ENCODE measurements around the gene ANKRD17.

DNA sequence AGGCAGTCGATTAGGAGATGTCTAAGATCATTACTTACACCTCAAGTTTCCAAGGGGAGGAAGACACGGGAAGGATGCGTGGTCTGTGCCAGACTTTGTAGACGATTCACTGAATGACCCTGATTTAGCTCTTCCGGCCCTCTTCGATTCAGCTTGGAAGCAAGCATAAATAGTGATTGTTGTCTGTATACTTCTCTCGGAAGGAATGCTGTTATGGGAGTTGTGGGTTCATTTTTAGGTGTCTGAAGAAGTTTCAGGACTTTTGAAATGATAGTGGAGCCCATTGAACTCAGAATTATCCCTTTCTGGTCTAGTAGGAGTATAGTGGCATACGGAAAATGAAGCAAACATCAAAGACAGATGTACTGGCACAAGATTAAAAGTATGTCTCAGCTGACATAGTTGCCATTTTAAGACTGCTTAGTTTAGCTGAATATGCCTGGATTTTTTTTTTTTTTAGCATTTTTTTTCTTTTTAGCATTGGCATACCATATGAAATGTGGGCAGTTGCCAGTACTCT lies 1.0 kb upstream of the ANKRD17 start:
- TF ChIP-seq, protein P1, sequence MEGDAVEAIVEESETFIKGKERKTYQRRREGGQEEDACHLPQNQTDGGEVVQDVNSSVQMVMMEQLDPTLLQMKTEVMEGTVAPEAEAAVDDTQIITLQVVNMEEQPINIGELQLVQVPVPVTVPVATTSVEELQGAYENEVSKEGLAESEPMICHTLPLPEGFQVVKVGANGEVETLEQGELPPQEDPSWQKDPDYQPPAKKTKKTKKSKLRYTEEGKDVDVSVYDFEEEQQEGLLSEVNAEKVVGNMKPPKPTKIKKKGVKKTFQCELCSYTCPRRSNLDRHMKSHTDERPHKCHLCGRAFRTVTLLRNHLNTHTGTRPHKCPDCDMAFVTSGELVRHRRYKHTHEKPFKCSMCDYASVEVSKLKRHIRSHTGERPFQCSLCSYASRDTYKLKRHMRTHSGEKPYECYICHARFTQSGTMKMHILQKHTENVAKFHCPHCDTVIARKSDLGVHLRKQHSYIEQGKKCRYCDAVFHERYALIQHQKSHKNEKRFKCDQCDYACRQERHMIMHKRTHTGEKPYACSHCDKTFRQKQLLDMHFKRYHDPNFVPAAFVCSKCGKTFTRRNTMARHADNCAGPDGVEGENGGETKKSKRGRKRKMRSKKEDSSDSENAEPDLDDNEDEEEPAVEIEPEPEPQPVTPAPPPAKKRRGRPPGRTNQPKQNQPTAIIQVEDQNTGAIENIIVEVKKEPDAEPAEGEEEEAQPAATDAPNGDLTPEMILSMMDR (IDR thresholded peaks at IDR 0.05): no peak
- TF ChIP-seq NRF1 (IDR thresholded peaks at IDR 0.05; ENCODE audit: low read depth, low read length) (no peak), YY1 (IDR thresholded peaks at IDR 0.05; ENCODE audit: low read depth) (no peak), TEAD4 (IDR thresholded peaks at IDR 0.05; ENCODE audit: borderline replicate concordance, insufficient read depth) (no peak), TAF1 (IDR thresholded peaks at IDR 0.05; ENCODE audit: borderline replicate concordance, low read depth, low read length) (no peak), FOXM1 (IDR thresholded peaks at IDR 0.05; ENCODE audit: low read depth) (no peak), RFX5 (IDR thresholded peaks at IDR 0.05; ENCODE audit: low read length) (no peak), EP300 (IDR thresholded peaks at IDR 0.05; ENCODE audit: borderline replicate concordance in 1 of 2, low read depth in 1 of 2, low read length in 1 of 2) (no peak), POLR2AphosphoS5 (IDR thresholded peaks at IDR 0.05; ENCODE audit: low read depth, low read length) (no peak), GABPA (IDR thresholded peaks at IDR 0.05; ENCODE audit: low read depth) (no peak)
- TF ChIP-seq, protein P2, sequence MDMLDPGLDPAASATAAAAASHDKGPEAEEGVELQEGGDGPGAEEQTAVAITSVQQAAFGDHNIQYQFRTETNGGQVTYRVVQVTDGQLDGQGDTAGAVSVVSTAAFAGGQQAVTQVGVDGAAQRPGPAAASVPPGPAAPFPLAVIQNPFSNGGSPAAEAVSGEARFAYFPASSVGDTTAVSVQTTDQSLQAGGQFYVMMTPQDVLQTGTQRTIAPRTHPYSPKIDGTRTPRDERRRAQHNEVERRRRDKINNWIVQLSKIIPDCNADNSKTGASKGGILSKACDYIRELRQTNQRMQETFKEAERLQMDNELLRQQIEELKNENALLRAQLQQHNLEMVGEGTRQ (IDR thresholded peaks at IDR 0.05; ENCODE audit: borderline replicate concordance, low read depth, low read length): no peak
- TF ChIP-seq, protein P3, sequence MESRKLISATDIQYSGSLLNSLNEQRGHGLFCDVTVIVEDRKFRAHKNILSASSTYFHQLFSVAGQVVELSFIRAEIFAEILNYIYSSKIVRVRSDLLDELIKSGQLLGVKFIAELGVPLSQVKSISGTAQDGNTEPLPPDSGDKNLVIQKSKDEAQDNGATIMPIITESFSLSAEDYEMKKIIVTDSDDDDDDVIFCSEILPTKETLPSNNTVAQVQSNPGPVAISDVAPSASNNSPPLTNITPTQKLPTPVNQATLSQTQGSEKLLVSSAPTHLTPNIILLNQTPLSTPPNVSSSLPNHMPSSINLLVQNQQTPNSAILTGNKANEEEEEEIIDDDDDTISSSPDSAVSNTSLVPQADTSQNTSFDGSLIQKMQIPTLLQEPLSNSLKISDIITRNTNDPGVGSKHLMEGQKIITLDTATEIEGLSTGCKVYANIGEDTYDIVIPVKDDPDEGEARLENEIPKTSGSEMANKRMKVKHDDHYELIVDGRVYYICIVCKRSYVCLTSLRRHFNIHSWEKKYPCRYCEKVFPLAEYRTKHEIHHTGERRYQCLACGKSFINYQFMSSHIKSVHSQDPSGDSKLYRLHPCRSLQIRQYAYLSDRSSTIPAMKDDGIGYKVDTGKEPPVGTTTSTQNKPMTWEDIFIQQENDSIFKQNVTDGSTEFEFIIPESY (IDR thresholded peaks at IDR 0.05; ENCODE audit: borderline replicate concordance, low read depth): no peak
- TF ChIP-seq, protein P4, sequence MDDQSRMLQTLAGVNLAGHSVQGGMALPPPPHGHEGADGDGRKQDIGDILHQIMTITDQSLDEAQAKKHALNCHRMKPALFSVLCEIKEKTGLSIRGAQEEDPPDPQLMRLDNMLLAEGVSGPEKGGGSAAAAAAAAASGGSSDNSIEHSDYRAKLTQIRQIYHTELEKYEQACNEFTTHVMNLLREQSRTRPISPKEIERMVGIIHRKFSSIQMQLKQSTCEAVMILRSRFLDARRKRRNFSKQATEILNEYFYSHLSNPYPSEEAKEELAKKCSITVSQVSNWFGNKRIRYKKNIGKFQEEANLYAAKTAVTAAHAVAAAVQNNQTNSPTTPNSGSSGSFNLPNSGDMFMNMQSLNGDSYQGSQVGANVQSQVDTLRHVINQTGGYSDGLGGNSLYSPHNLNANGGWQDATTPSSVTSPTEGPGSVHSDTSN (IDR thresholded peaks at IDR 0.05): no peak

All from SK-N-SH (cell line).